DMS79 treated with DMSO at 0.1 percent for 48 hours (cell line): ENCODE results near the gene CHAC1.
"Not testable (repeated sequence)": the region's sequence is repeated elsewhere in the genome, so short reads cannot be mapped to it uniquely, and the experiment has no call there.

ENCODE experiments used
- DNase-seq: peaks from one replicate; lab custom pipeline; 2025; lab: John Stamatoyannopoulos, UW

The CHAC1 gene

GRCh38 chr15:40957041-40957555 is 3.8 kb downstream of the CHAC1 start:
- no peak for DNase-seq

GRCh38 chr15:40957581-40958051 is 4.3 kb downstream of the CHAC1 start:
- DNase-seq = no peak

- DNase-seq = no peak
Observed at GRCh38 chr15:40958146-40958545, 4.9 kb downstream of the CHAC1 start.

GRCh38 chr15:40958723-40959122 is 5.5 kb downstream of the CHAC1 start:
- no peak for DNase-seq

- DNase-seq = no peak
Observed at GRCh38 chr15:40959331-40960141, 6.3 kb downstream of the CHAC1 start.

- DNase-seq = no peak
Observed at GRCh38 chr15:40960151-40960885, 7.0 kb downstream of the CHAC1 start.

GRCh38 chr15:40960925-40961324 is 7.7 kb downstream of the CHAC1 start:
- no peak for DNase-seq

GRCh38 chr15:40961740-40962139 is 8.5 kb downstream of the CHAC1 start:
- not testable (repeated sequence) for DNase-seq

GRCh38 chr15:40962317-40962716 is 9.0 kb downstream of the CHAC1 start:
- DNase-seq = not testable (repeated sequence)

GRCh38 chr15:40963201-40963600 is 9.9 kb downstream of the CHAC1 start:
- DNase-seq = no peak

GRCh38 chr15:40964006-40964405 is 10.7 kb downstream of the CHAC1 start:
- DNase-seq = no peak

GRCh38 chr15:40964634-40965033 is 11.4 kb downstream of the CHAC1 start:
- DNase-seq = no peak

GRCh38 chr15:40968290-40969085 is 15.2 kb downstream of the CHAC1 start:
- DNase-seq = peak; percentile 44

GRCh38 chr15:40969363-40969762 is 16.1 kb downstream of the CHAC1 start:
- DNase-seq = no peak

GRCh38 chr15:40974879-40975278 is 21.6 kb downstream of the CHAC1 start:
- DNase-seq = no peak

GRCh38 chr15:40976819-40977218 is 23.5 kb downstream of the CHAC1 start:
- no peak for DNase-seq

GRCh38 chr15:40978141-40978540 is 24.9 kb downstream of the CHAC1 start:
- no peak for DNase-seq

- no peak for DNase-seq
Observed at GRCh38 chr15:40978562-40978961, 25.3 kb downstream of the CHAC1 start.

GRCh38 chr15:40981186-40981585 is 27.9 kb downstream of the CHAC1 start:
- DNase-seq = no peak

- no peak for DNase-seq
Observed at GRCh38 chr15:40982855-40983254, 29.6 kb downstream of the CHAC1 start.

GRCh38 chr15:40984406-40984805 is 31.1 kb downstream of the CHAC1 start:
- no peak for DNase-seq

- no peak for DNase-seq
Observed at GRCh38 chr15:40984964-40985363, 31.7 kb downstream of the CHAC1 start.
